Smooth muscle cell (in vitro differentiated cells): ENCODE results near the gene CCDC9B. TPM values are rescaled to one million over a fixed set of nuclear protein-coding genes. Genes with fewer than 3 reads are reported as not detected.

Source experiments
- DNase-seq: peaks from one replicate; lab custom pipeline; 2025; ENCODE audit not compliant: unreplicated experiment; lab: John Stamatoyannopoulos, UW
- H2AFZ ChIP-seq: fragments of 200-600 bp; sonication (generic); 2 replicates; pipeline ENCODE4 v1.6.0; 2016; ENCODE audit warnings: antibody characterized with exemption, low read depth, mild to moderate bottlenecking
- H3F3A ChIP-seq: fragments of 200-600 bp; sonication (generic); 2 replicates; pipeline ENCODE4 v1.6.0; 2017; ENCODE audit warnings: antibody characterized with exemption, low read depth
- H3K27ac ChIP-seq: fragments of 200-600 bp; sonication (generic); 2 replicates; pipeline ENCODE4 v1.5.1; 2016; ENCODE audit warnings: low read depth, mild to moderate bottlenecking
- H3K27me3 ChIP-seq: fragments of 200-600 bp; sonication (generic); 2 replicates; pipeline ENCODE4 v1.6.1; 2016; ENCODE audit warnings: low read depth, mild to moderate bottlenecking
- H3K36me3 ChIP-seq: fragments of 200-600 bp; sonication (generic); 2 replicates; pipeline ENCODE4 v1.5.1; 2016; ENCODE audit warnings: low read depth
- H3K4me1 ChIP-seq: fragments of 200-600 bp; sonication (generic); 2 replicates; pipeline ENCODE4 v1.5.1; 2016; ENCODE audit warnings: low read depth
- H3K4me2 ChIP-seq: fragments of 200-600 bp; sonication (generic); 2 replicates; pipeline ENCODE4 v1.6.0; 2016; ENCODE audit warnings: mild to moderate bottlenecking
- H3K4me3 ChIP-seq: fragments of 200-600 bp; sonication (generic); 2 replicates; pipeline ENCODE4 v1.5.1; 2016; ENCODE audit warnings: mild to moderate bottlenecking
- H3K79me2 ChIP-seq: fragments of 200-600 bp; sonication (generic); 2 replicates; pipeline ENCODE4 v1.6.0; 2016; ENCODE audit warnings: low read depth, mild to moderate bottlenecking
- H3K9ac ChIP-seq: fragments of 200-600 bp; sonication (generic); 2 replicates; pipeline ENCODE4 v1.6.0; 2016; ENCODE audit warnings: low read depth
- H3K9me3 ChIP-seq: fragments of 200-600 bp; sonication (generic); replicated peaks from 2 replicates; pipeline ENCODE4 v1.5.1; 2016; ENCODE audit warnings: low read depth
- H4K20me1 ChIP-seq: fragments of 200-600 bp; sonication (generic); 2 replicates; pipeline ENCODE4 v1.6.0; 2016; ENCODE audit warnings: low read depth
- CTCF ChIP-seq: fragments of 200-600 bp; sonication (generic); IDR thresholded peaks from 2 replicates; pipeline ENCODE4 v1.5.1; 2017; ENCODE audit warnings: borderline replicate concordance, mild to moderate bottlenecking, antibody characterized with exemption; ENCODE audit not compliant: insufficient read depth, poor library complexity, severe bottlenecking
- WGBS: methylation state at CpG from one replicate; pipeline ENCODE4 v1.1.7; 2016; ENCODE audit warnings: low lambda C conversion rate; 5-methylcytosine and 5-hydroxymethylcytosine counted together
- polyA plus RNA-seq: library from polyadenylated mRNA; unstranded; fragments of >200 nt; fragmentation: Nextera tagmentation; extraction: Ambion mirVana; gene quantifications from 2 replicates; pipeline ENCODE4 v1.2.1, GENCODE V29; 2016
- total RNA-seq: library from RNA; depleted of rRNA; stranded (reverse); fragments of >200 nt; gene quantifications from 2 replicates; pipeline ENCODE4 v1.2.3, GENCODE V29; 2014

The CCDC9B gene
- total and polyA plus RNA-seq, 2 experiments from 2014 or later = 0.97 to 3.8 TPM

DNA sequence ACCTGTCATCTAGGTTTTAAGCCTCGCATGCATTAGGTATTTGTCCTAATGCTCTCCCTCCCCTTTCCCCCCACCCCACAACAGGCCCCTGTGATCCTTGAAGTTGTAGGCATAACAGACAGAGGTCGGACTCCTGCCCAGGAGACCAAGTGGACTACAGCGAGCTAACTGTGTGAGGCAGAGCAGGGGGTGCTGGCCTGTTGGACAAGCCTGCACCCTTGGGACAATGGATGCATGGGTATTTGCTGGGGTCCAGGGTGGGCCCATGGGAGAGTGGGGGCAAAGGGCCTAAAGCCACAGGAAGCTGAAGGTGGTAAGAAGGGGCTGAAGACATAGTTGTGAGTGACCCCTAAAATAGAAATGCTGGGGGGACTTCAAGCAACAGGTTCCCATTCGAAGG lies 35.5 kb downstream of the CCDC9B start:
- peaks cover 33% of the 10 kb centered on the region for H3K27me3 ChIP-seq
- H2AFZ ChIP-seq = no peak overlapping the region
- H3K36me3 ChIP-seq = no peaks in the 10 kb centered on the region
- no peaks in the 10 kb centered on the region for H3K9me3 ChIP-seq
- no peaks in the 10 kb centered on the region for H4K20me1 ChIP-seq
- H3K4me2 ChIP-seq = no peak overlapping the region
- no peaks in the 10 kb centered on the region for H3K79me2 ChIP-seq
- DNase-seq = no peak
- peaks cover 26% of the 10 kb centered on the region for H3K4me1 ChIP-seq
- H3K4me3 ChIP-seq = no peak overlapping the region
- no peak for TF ChIP-seq CTCF
- H3F3A ChIP-seq = peaks cover 7% of the 10 kb centered on the region
- H3K9ac ChIP-seq = no peak overlapping the region
- H3K27ac ChIP-seq = no peak overlapping the region
- WGBS = 88% methylated on average over 4 of the region's 4 CpGs

DNA sequence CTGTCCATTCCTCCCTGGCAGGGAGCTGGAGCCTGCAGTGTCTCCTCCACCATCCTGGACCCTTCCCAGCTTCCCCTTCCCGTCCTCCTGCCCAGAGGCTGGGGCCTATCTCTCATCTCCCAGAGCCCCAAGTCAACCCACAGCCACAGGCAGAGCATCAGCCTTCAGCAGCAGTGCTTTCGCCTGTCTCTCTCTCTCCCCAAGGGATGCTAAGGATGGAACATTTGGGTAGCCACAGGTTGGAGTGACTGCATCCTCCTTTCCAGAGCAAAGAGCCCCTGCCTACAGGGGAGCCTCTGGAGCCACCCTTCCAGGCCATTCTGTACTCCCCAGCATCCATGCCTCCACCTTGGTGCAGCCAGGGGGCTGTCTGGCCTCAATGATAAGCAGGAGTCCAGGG lies 37.2 kb downstream of the CCDC9B start:
- peaks cover 26% of the 10 kb centered on the region for H3K27me3 ChIP-seq
- no peaks in the 10 kb centered on the region for H3K79me2 ChIP-seq
- H3K36me3 ChIP-seq = no peaks in the 10 kb centered on the region
- H2AFZ ChIP-seq = no peak overlapping the region
- H3K4me3 ChIP-seq = no peak overlapping the region
- peaks cover 21% of the 10 kb centered on the region for H3K4me1 ChIP-seq
- H3K9ac ChIP-seq = no peak overlapping the region
- no peak overlapping the region for H3K4me2 ChIP-seq
- no peak overlapping the region for H3K27ac ChIP-seq
- 100% methylated on average over 2 of the region's 2 CpGs for WGBS
- no peak for DNase-seq
- TF ChIP-seq CTCF = no peak
- no peaks in the 10 kb centered on the region for H4K20me1 ChIP-seq
- no peaks in the 10 kb centered on the region for H3K9me3 ChIP-seq
- no peaks in the 10 kb centered on the region for H3F3A ChIP-seq

DNA sequence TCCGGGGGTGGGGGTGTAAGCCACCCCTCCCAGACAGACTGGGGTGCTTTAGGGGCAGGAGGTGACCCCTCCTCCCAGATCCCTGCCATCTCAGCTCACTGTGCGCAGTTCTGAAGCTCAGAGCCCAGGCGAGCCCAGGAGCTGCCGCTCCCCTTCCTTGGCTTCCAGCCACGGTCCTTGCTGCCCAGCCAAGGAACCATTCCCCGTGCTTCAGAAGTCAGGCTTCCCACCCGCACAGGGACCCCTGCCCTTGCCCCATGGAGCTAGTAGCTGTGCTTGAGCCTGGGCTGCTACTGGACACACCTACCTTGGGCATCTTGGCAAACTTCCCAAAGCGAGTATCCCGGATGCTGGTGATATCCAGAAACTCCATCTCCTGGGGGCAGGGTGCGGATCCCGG lies 37.8 kb downstream of the CCDC9B start:
- Histone ChIP-seq H3K79me2 (no peaks in the 10 kb centered on the region), H3K4me2 (no peak overlapping the region), H3K27me3 (peaks cover 26% of the 10 kb centered on the region), H2AFZ (no peak overlapping the region), H3K9me3 (no peaks in the 10 kb centered on the region), H4K20me1 (no peaks in the 10 kb centered on the region), H3K4me1 (peaks cover 21% of the 10 kb centered on the region), H3K27ac (no peak overlapping the region), H3K4me3 (no peak overlapping the region), H3F3A (no peaks in the 10 kb centered on the region), H3K9ac (no peak overlapping the region), H3K36me3 (no peaks in the 10 kb centered on the region)
- TF ChIP-seq CTCF = no peak
- 89% methylated on average over 10 of the region's 11 CpGs for WGBS
- no peak for DNase-seq

DNA sequence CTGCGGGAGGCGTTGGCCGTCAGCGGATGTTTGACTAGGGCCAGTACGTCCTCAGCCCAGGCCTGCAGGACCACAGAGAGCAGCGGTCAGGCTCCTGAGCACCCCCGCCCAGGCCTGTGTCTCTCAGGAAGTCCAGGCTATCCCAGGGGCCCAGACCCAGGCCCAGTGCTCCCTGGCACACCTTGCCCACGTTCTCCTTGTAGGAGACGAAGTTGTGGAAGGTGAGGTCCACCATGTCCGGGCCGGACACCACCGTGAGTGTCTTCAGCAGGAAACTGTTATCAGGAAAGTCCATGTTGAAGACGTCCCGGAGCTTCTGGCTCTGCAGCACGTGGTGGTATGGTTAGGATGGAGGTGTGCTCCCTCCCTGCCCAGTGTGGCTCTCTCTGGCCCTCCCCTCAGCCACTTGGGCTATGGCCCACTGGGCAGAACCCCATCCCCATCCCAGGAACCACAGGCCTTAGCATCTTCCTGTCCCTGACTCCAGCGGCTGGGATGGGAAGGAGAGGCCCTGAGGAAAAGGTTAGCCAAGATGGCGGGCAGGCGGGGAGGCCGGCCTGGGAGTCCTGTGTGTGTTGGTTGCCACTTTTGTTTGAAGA lies 38.4 kb downstream of the CCDC9B start:
- 96% methylated on average over 19 of the region's 19 CpGs for WGBS
- Histone ChIP-seq H3K9me3 (no peaks in the 10 kb centered on the region), H3K4me3 (no peak overlapping the region), H3K36me3 (no peaks in the 10 kb centered on the region), H2AFZ (no peak overlapping the region), H3K4me2 (no peak overlapping the region), H3K79me2 (no peaks in the 10 kb centered on the region), H4K20me1 (no peaks in the 10 kb centered on the region), H3F3A (no peaks in the 10 kb centered on the region), H3K27ac (no peak overlapping the region), H3K27me3 (peaks cover 26% of the 10 kb centered on the region), H3K9ac (no peak overlapping the region), H3K4me1 (peaks cover 15% of the 10 kb centered on the region)
- DNase-seq = no peak
- no peak for TF ChIP-seq CTCF
